Karpas-422 (cell line): ENCODE results near the gene RBP2. TPM values are rescaled to one million over a fixed set of nuclear protein-coding genes. Genes with fewer than 3 reads are reported as not detected.
A peak's percentile ranks its signal among the peaks of the same experiment; 100 is the strongest.

Source experiments
- DNase-seq: peaks from one replicate; pipeline ENCODE4 v3.0.0-alpha.2; 2015
- H2AFZ ChIP-seq: fragments of 200-600 bp; sonication (generic); 2 replicates; pipeline ENCODE4 v1.6.1; 2014; ENCODE audit warnings: antibody characterized with exemption, low read length, mixed read lengths
- H3K27ac ChIP-seq: fragments of 200-600 bp; sonication (generic); 2 replicates; pipeline ENCODE4 v1.5.1; 2014; ENCODE audit warnings: mild to moderate bottlenecking, low read length, moderate library complexity
- H3K27me3 ChIP-seq: fragments of 200-600 bp; sonication (generic); 2 replicates; pipeline ENCODE4 v1.6.1; 2014; ENCODE audit warnings: low read length, mixed read lengths
- H3K36me3 ChIP-seq: fragments of 200-600 bp; sonication (generic); 2 replicates; pipeline ENCODE4 v1.6.1; 2014; ENCODE audit warnings: low read length, mixed read lengths; ENCODE audit not compliant: insufficient read depth
- H3K4me1 ChIP-seq: fragments of 200-600 bp; sonication (generic); 2 replicates; pipeline ENCODE4 v1.6.1; 2014; ENCODE audit warnings: mild to moderate bottlenecking, low read length, mixed read lengths
- H3K4me2 ChIP-seq: fragments of 200-600 bp; sonication (generic); 2 replicates; pipeline ENCODE4 v1.6.1; 2014; ENCODE audit warnings: low read length, low read depth, mild to moderate bottlenecking; ENCODE audit not compliant: poor library complexity, severe bottlenecking
- H3K4me3 ChIP-seq: fragments of 200-600 bp; sonication (generic); 2 replicates; pipeline ENCODE4 v1.5.1; 2014; ENCODE audit warnings: mild to moderate bottlenecking, antibody characterized with exemption, low read length, mixed read lengths
- H3K79me2 ChIP-seq: fragments of 200-600 bp; sonication (generic); 2 replicates; pipeline ENCODE4 v1.6.1; 2014; ENCODE audit warnings: mild to moderate bottlenecking, low read length, mixed read lengths
- H3K9ac ChIP-seq: fragments of 200-600 bp; sonication (generic); 2 replicates; pipeline ENCODE4 v1.6.0; 2014; ENCODE audit warnings: low read length
- H3K9me2 ChIP-seq: fragments of 200-600 bp; sonication (generic), shearing (Covaris generic); replicated peaks from 2 replicates; pipeline ENCODE4 v1.6.0; 2014; ENCODE audit warnings: mild to moderate bottlenecking, low read length, moderate library complexity; ENCODE audit not compliant: insufficient read depth
- H3K9me3 ChIP-seq: fragments of 300-700, 200-600 bp; sonication (generic); 2 replicates; pipeline ENCODE4 v1.6.1; 2014; ENCODE audit warnings: low read length, mixed read lengths
- H4K20me1 ChIP-seq: fragments of 200-600 bp; sonication (generic); 2 replicates; pipeline ENCODE4 v1.6.1; 2014; ENCODE audit warnings: mild to moderate bottlenecking, antibody characterized with exemption, low read length, low read depth; ENCODE audit not compliant: insufficient read depth
- total RNA-seq: library from RNA; depleted of rRNA; stranded (reverse); fragments of >200 nt; shearing (Covaris generic); gene quantifications from 2 replicates; pipeline ENCODE4 v1.2.3, GENCODE V29; 2014; ENCODE audit warnings: low replicate concordance

Gene RBP2
- total RNA-seq, 1 experiment from 2014 or later = not detected

DNA sequence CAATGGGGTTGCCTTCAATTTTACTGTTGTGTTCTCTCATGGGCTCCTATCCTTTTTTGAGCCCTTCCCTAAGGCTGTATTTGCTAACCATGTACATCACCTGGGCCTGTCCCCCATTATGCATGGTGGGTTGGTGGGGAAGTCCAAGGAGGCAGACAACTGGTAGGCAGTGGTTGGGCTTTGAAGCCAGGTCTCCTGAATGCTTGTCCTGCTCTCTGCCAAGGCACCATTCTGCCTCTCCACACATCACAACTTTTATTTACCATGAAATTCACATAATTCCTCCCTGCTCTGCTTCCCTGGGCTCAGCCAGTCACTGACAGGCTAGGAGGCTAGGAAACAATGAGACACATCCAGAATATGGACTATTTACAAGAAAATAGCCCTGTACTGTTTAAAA lies 45.8 kb downstream of the RBP2 start:
- H3K79me2 ChIP-seq = no peaks in the 10 kb centered on the region
- no peaks in the 10 kb centered on the region for H4K20me1 ChIP-seq

DNA sequence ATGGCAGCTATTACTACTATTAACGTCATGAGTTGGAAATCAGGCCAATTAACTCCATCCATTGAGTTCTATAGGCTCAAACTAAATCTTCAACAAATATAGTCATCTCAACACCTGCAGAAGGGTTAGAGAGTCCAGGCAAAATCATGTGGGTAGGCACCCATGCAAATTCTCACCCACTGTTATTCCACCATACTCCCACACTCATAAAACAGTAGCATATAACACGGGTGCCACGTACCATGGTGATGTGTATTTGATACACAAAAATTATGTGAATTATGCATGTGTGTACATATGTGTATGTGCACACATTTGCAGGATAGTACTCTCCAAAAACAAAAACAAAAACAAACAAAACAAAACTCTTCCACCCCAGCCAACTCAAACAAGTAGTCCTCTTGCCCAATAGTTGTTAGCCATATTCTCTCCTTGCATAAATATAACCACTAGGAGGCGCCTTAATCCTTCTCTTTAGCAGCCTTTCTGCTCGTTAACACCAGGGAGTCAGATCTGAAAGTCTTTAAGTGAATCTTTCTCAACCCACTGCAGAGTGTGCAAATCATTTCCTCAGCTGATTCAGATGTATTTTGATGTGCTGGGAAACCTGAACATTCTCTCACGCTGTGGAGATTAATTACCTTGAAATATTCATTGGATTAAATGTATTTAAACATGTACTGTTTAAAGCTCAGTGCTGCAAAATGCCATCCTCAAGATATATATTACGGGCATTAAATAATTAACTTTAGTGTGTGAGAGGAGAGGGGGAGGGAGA lies 48.8 kb downstream of the RBP2 start:
- no peak overlapping the region for H3K4me3 ChIP-seq
- no peak overlapping the region for H3K27ac ChIP-seq
- no peaks in the 10 kb centered on the region for H3K79me2 ChIP-seq
- no peaks in the 10 kb centered on the region for H3K4me1 ChIP-seq
- H3K9me3 ChIP-seq = no peaks in the 10 kb centered on the region
- no peak overlapping the region for H3K9ac ChIP-seq
- no peak overlapping the region for H2AFZ ChIP-seq
- no peak overlapping the region for H3K4me2 ChIP-seq
- H3K36me3 ChIP-seq = no peaks in the 10 kb centered on the region
- H3K9me2 ChIP-seq = no peaks in the 10 kb centered on the region
- peak; percentile 91 for DNase-seq
- H4K20me1 ChIP-seq = no peaks in the 10 kb centered on the region
- H3K27me3 ChIP-seq = no peaks in the 10 kb centered on the region

More for the DNA sequence above, 45.8 kb downstream of the RBP2 start:
- H3K9me2 ChIP-seq = no peaks in the 10 kb centered on the region
- no peaks in the 10 kb centered on the region for H3K4me1 ChIP-seq
- no peaks in the 10 kb centered on the region for H3K9me3 ChIP-seq
- no peak overlapping the region for H3K9ac ChIP-seq
- no peaks in the 10 kb centered on the region for H3K36me3 ChIP-seq
- H3K4me2 ChIP-seq = no peak overlapping the region
- no peak overlapping the region for H2AFZ ChIP-seq
- no peak for DNase-seq
- no peak overlapping the region for H3K27ac ChIP-seq
- no peak overlapping the region for H3K4me3 ChIP-seq
- H3K27me3 ChIP-seq = no peaks in the 10 kb centered on the region

DNA sequence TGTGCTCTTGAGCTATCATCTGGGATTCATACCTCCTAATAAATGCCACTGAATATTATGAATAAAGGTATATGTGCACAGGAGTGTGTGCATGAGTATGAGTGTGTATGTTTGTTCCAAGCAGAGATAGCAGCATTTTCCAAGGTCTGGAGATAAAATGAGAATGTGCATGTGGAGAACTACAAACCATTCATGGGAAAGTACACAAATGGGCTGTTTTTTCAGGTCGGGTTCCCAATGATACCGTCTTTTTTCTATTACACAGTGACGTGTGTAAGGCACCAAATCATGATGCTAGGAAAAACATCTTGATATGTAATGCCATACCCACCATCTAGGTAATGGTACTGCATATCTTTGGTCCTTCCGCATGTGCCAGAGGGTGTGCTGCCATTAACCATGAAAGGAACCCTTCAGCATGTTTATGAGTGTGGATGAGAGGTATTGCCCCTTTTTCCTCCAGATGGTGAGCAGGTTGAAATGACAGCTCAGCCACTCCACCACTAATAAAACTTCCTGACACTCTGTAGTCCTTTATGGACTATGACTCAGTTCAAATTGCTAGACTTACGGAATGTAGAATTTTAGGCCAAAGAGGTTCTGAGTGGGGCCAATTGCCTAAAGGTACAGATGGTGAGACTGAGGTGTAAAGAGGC lies 50.4 kb downstream of the RBP2 start:
- H2AFZ ChIP-seq = no peak overlapping the region
- no peaks in the 10 kb centered on the region for H3K9me3 ChIP-seq
- H3K4me2 ChIP-seq = no peak overlapping the region
- H3K9me2 ChIP-seq = no peaks in the 10 kb centered on the region
- H3K27ac ChIP-seq = no peak overlapping the region
- H3K4me1 ChIP-seq = no peaks in the 10 kb centered on the region
- no peak for DNase-seq
- H4K20me1 ChIP-seq = no peaks in the 10 kb centered on the region
- no peak overlapping the region for H3K4me3 ChIP-seq
- H3K36me3 ChIP-seq = no peaks in the 10 kb centered on the region
- no peak overlapping the region for H3K9ac ChIP-seq
- H3K79me2 ChIP-seq = no peaks in the 10 kb centered on the region
- H3K27me3 ChIP-seq = no peaks in the 10 kb centered on the region

DNA sequence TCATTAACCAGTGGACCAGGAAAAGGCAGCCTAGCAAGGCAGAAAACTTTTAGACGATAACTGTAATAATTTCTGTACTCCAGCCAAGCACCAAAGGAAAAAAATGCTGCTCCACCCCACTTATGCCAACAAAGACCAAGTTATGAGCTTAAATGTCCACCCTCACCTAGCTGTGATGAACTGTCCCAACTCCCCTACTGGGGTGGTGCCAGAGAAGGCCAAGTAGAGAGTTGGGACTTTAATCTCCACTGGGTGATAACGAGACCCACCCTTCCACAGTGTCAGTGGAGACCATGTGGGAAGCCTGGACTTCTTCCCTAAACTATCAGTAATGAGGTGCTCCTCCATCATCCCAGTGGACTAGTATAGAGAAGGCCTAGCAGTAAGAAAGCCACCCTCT lies 53.1 kb downstream of the RBP2 start:
- H3K27ac ChIP-seq = no peak overlapping the region
- no peaks in the 10 kb centered on the region for H3K36me3 ChIP-seq
- no peaks in the 10 kb centered on the region for H3K27me3 ChIP-seq
- no peak overlapping the region for H3K9ac ChIP-seq
- H3K9me2 ChIP-seq = no peaks in the 10 kb centered on the region
- H3K9me3 ChIP-seq = no peaks in the 10 kb centered on the region
- DNase-seq = no peak
- no peaks in the 10 kb centered on the region for H3K4me1 ChIP-seq
- no peaks in the 10 kb centered on the region for H3K79me2 ChIP-seq
- no peaks in the 10 kb centered on the region for H4K20me1 ChIP-seq
- no peak overlapping the region for H3K4me3 ChIP-seq
- no peak overlapping the region for H3K4me2 ChIP-seq
- H2AFZ ChIP-seq = no peak overlapping the region

DNA sequence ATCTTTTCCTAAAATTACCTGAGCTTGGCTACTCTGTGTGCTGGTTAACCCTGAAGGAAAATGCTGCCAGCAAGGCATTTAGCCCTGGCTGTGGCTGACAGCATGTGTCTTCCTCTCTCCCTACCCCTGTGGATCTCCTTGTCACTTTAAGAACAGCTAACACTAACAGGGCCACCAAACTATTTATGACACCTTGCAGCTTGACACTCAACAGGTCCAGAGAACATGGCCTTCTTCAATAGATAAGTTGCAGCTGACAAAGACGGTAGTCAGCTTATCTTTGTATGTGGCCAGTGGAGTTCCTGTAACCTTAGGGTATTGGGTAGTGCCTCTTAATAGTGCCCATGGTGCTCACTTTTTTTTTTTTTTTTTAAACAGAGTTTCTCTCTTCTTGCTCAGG lies 54.9 kb downstream of the RBP2 start:
- H2AFZ ChIP-seq = no peak overlapping the region
- no peak overlapping the region for H3K4me2 ChIP-seq
- no peak overlapping the region for H3K9ac ChIP-seq
- no peak for DNase-seq
- H3K9me2 ChIP-seq = no peaks in the 10 kb centered on the region
- H4K20me1 ChIP-seq = no peaks in the 10 kb centered on the region
- H3K27me3 ChIP-seq = no peaks in the 10 kb centered on the region
- no peaks in the 10 kb centered on the region for H3K4me1 ChIP-seq
- H3K36me3 ChIP-seq = no peaks in the 10 kb centered on the region
- no peak overlapping the region for H3K27ac ChIP-seq
- H3K9me3 ChIP-seq = peaks cover 2% of the 10 kb centered on the region; the same call in 1 of the 2 replicates
- no peak overlapping the region for H3K4me3 ChIP-seq
- H3K79me2 ChIP-seq = no peaks in the 10 kb centered on the region

DNA sequence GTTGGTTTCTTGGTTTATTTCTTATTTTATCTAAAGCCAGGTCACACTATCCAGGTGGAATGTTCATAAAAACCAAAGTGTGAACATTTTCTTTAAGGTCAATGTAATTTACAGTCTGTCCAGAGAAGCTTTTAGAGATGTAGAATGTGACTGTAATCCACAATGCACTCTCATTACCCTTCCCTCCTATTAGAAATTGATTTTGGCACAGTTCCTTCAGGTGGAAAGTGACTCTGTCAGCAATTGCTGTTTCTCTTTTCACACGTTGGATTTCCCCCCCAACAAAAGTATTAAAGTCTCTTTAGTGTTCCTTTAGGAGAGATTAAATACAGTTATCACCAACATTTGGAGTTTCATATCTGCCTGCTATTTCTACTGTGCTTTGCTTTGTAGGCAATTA lies 55.3 kb downstream of the RBP2 start:
- Histone ChIP-seq H3K4me2 (no peak overlapping the region), H3K36me3 (no peaks in the 10 kb centered on the region), H4K20me1 (no peaks in the 10 kb centered on the region), H2AFZ (no peak overlapping the region), H3K27ac (no peak overlapping the region), H3K9me2 (no peaks in the 10 kb centered on the region), H3K4me1 (no peaks in the 10 kb centered on the region), H3K79me2 (no peaks in the 10 kb centered on the region), H3K27me3 (no peaks in the 10 kb centered on the region), H3K9ac (no peak overlapping the region), H3K4me3 (no peak overlapping the region), H3K9me3 (peaks cover 4% of the 10 kb centered on the region; the same call in 1 of the 2 replicates)
- no peak for DNase-seq

DNA sequence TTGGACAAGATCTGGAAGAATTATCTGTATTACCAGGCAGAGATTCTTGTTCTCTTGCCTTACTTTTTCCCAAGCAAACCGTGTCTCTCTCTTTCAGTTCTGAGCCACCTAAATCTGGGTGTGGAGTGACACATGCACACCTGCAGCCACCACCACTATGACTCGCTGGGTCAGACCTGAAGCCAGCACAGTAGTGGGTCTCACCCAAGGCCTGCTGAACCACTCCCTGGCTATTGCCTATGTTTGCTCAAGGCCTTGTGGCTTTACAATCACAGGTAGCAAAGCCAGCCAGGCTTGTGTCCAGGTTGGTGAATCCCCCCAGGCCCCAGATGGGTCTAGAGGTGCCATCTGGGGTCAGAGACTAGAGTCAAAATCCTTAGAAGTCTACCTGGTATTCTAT lies 58.2 kb downstream of the RBP2 start:
- no peaks in the 10 kb centered on the region for H4K20me1 ChIP-seq
- no peaks in the 10 kb centered on the region for H3K27me3 ChIP-seq
- no peak overlapping the region for H3K4me2 ChIP-seq
- no peaks in the 10 kb centered on the region for H3K79me2 ChIP-seq
- H3K4me1 ChIP-seq = no peaks in the 10 kb centered on the region
- H3K9ac ChIP-seq = no peak overlapping the region
- H3K9me3 ChIP-seq = peaks cover 7% of the 10 kb centered on the region; the same call in 1 of the 2 replicates
- H3K9me2 ChIP-seq = no peaks in the 10 kb centered on the region
- H3K4me3 ChIP-seq = no peak overlapping the region
- H3K36me3 ChIP-seq = no peaks in the 10 kb centered on the region
- DNase-seq = no peak
- no peak overlapping the region for H3K27ac ChIP-seq
- H2AFZ ChIP-seq = no peak overlapping the region

DNA sequence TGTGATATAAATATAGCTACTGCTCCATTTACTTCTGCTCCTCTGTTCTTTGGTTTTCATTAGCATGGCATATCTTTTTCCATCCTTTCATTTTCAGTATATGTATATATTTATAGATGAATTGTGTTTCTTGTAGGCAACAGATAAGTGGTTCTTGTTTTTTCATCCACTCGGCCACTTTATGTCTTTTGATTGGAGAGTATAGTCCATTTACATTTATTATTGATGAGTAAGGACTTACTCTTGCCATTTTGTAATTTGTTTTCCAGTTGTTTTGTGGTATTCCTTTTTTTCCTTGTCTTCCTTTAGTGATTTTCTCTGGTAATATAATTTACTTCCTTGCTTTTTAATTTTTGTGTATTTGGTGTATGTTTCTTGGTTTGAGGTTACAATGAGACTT lies 60.0 kb downstream of the RBP2 start:
- Histone ChIP-seq H4K20me1 (no peaks in the 10 kb centered on the region), H3K27me3 (no peaks in the 10 kb centered on the region), H3K4me1 (no peaks in the 10 kb centered on the region), H3K36me3 (no peaks in the 10 kb centered on the region), H3K4me2 (no peak overlapping the region), H3K79me2 (no peaks in the 10 kb centered on the region), H3K9ac (no peak overlapping the region), H3K9me2 (no peaks in the 10 kb centered on the region), H2AFZ (no peak overlapping the region), H3K4me3 (no peak overlapping the region), H3K9me3 (peaks cover 10% of the 10 kb centered on the region; the same call in 1 of the 2 replicates), H3K27ac (no peak overlapping the region)
- no peak for DNase-seq
